Body of pancreas (tissue), 4 donors: Measurements from ENCODE around the gene FAM193A.

Source experiments
- POLR2A ChIP-seq, 3 donors: fragments of 450-650 bp; IDR thresholded peaks; one replicate each; pipeline ENCODE4 v1.6.1; 2016; ENCODE audit warnings: antibody characterized with exemption in 3 of 3, mild to moderate bottlenecking in 2 of 3
- TF ChIP-seq, protein P1 (sequence below), 7 experiments: fragments of 450-650 bp in 4 of 7; fragments of 200-600 bp in 3 of 7; sonication (generic) in 3 of 7; IDR thresholded peaks; one replicate each; pipeline ENCODE4 v1.5.1; 2016 to 2019; ENCODE audit warnings: antibody characterized with exemption in 7 of 7

DNA sequence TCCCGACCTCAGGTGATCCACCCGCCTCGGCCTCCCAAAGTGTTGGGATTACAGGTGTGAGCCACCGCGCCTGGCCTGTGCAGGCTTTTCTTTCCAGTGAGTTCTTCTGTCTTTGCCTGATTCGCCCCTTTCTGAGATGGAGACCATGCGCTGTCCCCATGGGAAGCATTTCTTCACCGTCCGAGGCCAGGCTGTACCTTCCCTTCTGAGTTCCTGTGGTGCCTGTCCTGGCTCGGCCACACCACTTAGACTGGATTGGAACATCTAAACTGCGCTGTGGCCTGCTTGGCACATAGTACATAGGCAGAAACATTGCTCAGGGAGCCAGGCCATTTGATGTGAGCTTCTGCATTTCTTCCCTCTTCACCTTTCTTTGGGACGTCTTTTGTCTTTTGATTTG lies 23.7 kb downstream of the FAM193A start:
- TF ChIP-seq, protein P1, sequence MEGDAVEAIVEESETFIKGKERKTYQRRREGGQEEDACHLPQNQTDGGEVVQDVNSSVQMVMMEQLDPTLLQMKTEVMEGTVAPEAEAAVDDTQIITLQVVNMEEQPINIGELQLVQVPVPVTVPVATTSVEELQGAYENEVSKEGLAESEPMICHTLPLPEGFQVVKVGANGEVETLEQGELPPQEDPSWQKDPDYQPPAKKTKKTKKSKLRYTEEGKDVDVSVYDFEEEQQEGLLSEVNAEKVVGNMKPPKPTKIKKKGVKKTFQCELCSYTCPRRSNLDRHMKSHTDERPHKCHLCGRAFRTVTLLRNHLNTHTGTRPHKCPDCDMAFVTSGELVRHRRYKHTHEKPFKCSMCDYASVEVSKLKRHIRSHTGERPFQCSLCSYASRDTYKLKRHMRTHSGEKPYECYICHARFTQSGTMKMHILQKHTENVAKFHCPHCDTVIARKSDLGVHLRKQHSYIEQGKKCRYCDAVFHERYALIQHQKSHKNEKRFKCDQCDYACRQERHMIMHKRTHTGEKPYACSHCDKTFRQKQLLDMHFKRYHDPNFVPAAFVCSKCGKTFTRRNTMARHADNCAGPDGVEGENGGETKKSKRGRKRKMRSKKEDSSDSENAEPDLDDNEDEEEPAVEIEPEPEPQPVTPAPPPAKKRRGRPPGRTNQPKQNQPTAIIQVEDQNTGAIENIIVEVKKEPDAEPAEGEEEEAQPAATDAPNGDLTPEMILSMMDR (IDR thresholded peaks at IDR 0.05): no peak
- TF ChIP-seq POLR2A (IDR thresholded peaks at IDR 0.05): no peak
